H9 (cell line): Measurements from ENCODE around the gene NCS1. TPM values are rescaled to one million over a fixed set of nuclear protein-coding genes. Genes with fewer than 3 reads are reported as not detected.

Source experiments
- DNase-seq: peaks from one replicate; pipeline ENCODE4 v3.0.0-alpha.2; 2017
- H2AFZ ChIP-seq: one replicate; pipeline ENCODE4 v1.6.1; 2013; ENCODE audit warnings: mild to moderate bottlenecking, low read length, control low read depth, moderate library complexity
- H2AK5ac ChIP-seq: 2 replicates; pipeline ENCODE4 v1.6.1; 2013; ENCODE audit warnings: low read length, control low read depth, mixed read lengths; ENCODE audit not compliant: insufficient read length
- H2BK120ac ChIP-seq: one replicate; pipeline ENCODE4 v1.6.1; 2013; ENCODE audit warnings: low read depth, mild to moderate bottlenecking, low read length, control low read depth, inconsistent platforms; ENCODE audit not compliant: poor library complexity, severe bottlenecking
- H2BK12ac ChIP-seq: 2 replicates; pipeline ENCODE4 v1.6.1; 2013; ENCODE audit warnings: low read length, control low read depth, mixed read lengths, low read depth; ENCODE audit not compliant: insufficient read length
- H2BK15ac ChIP-seq: 2 replicates; pipeline ENCODE4 v1.6.1; 2013; ENCODE audit warnings: low read depth, low read length, control low read depth
- H2BK20ac ChIP-seq: one replicate; pipeline ENCODE4 v1.6.1; 2013; ENCODE audit warnings: low read depth, mild to moderate bottlenecking, low read length, control low read depth, inconsistent platforms; ENCODE audit not compliant: poor library complexity, severe bottlenecking
- H2BK5ac ChIP-seq: 2 replicates; pipeline ENCODE4 v1.6.1; 2013; ENCODE audit warnings: low read length, control low read depth, mixed read lengths; ENCODE audit not compliant: insufficient read length
- H3K14ac ChIP-seq: 2 replicates; pipeline ENCODE4 v1.6.1; 2013; ENCODE audit warnings: low read length, control low read depth; ENCODE audit not compliant: insufficient read depth
- H3K18ac ChIP-seq: 2 replicates; pipeline ENCODE4 v1.6.1; 2013; ENCODE audit warnings: low read depth, mild to moderate bottlenecking, mixed read lengths, low read length, control low read depth; ENCODE audit not compliant: insufficient read length
- H3K23ac ChIP-seq: 2 replicates; pipeline ENCODE4 v1.6.1; 2013; ENCODE audit warnings: low read length, control low read depth, mixed read lengths, low read depth; ENCODE audit not compliant: insufficient read length
- H3K23me2 ChIP-seq: 2 replicates; pipeline ENCODE4 v1.6.1; 2013; ENCODE audit warnings: low read depth, mild to moderate bottlenecking, mixed read lengths, low read length, control low read depth; ENCODE audit not compliant: insufficient read length, poor library complexity, severe bottlenecking
- H3K27ac ChIP-seq: 2 replicates; pipeline ENCODE4 v1.5.1; 2013; ENCODE audit warnings: low read length, control low read depth, mixed read lengths, low read depth; ENCODE audit not compliant: insufficient read length
- H3K27me3 ChIP-seq: 2 replicates; pipeline ENCODE4 v1.6.1; 2013; ENCODE audit warnings: low read length, control low read depth, inconsistent platforms; ENCODE audit not compliant: insufficient read depth
- H3K4ac ChIP-seq: 2 replicates; pipeline ENCODE4 v1.6.1; 2013; ENCODE audit warnings: low read depth, mild to moderate bottlenecking, control low read depth, inconsistent platforms, low read length, moderate library complexity
- H3K4me1 ChIP-seq: 2 replicates; pipeline ENCODE4 v1.6.1; 2013; ENCODE audit warnings: low read length, control low read depth, inconsistent platforms; ENCODE audit not compliant: insufficient read depth
- H3K4me2 ChIP-seq: 2 replicates; pipeline ENCODE4 v1.6.1; 2013; ENCODE audit warnings: low read length, control low read depth, mixed read lengths; ENCODE audit not compliant: insufficient read length, insufficient read depth
- H3K56ac ChIP-seq: 2 replicates; pipeline ENCODE4 v1.6.1; 2013; ENCODE audit warnings: low read depth, mild to moderate bottlenecking, mixed read lengths, low read length, control low read depth; ENCODE audit not compliant: insufficient read length
- H3K79me1 ChIP-seq: 2 replicates; pipeline ENCODE4 v1.6.1; 2013; ENCODE audit warnings: low read depth, mild to moderate bottlenecking, moderate library complexity, low read length, control low read depth, inconsistent platforms; ENCODE audit not compliant: insufficient read depth, poor library complexity, severe bottlenecking
- H3K79me2 ChIP-seq: 2 replicates; pipeline ENCODE4 v1.6.1; 2013; ENCODE audit warnings: low read length, control low read depth, inconsistent platforms; ENCODE audit not compliant: insufficient read depth
- H3K9ac ChIP-seq: 2 replicates; pipeline ENCODE4 v1.6.1; 2013; ENCODE audit warnings: low read length, control low read depth, mixed read lengths; ENCODE audit not compliant: insufficient read length; ENCODE audit errors: extremely low read depth
- H3K9me3 ChIP-seq: one replicate; pipeline ENCODE4 v1.6.1; 2013; ENCODE audit warnings: low read depth, low read length, inconsistent platforms; ENCODE audit not compliant: control insufficient read depth
- H3T11ph ChIP-seq: one replicate; pipeline ENCODE4 v1.6.1; 2013; ENCODE audit warnings: mild to moderate bottlenecking, low read length, control low read depth, inconsistent platforms
- H4K20me1 ChIP-seq: one replicate; pipeline ENCODE4 v1.6.1; 2013; ENCODE audit not compliant: control insufficient read depth, insufficient read length, insufficient read depth
- H4K5ac ChIP-seq: 2 replicates; pipeline ENCODE4 v1.6.1; 2013; ENCODE audit warnings: low read depth, mild to moderate bottlenecking, mixed read lengths, low read length, control low read depth; ENCODE audit not compliant: insufficient read length
- H4K8ac ChIP-seq: replicated peaks from 2 replicates; pipeline ENCODE4 v1.6.1; 2013; ENCODE audit warnings: low read length, control low read depth, mixed read lengths, low read depth; ENCODE audit not compliant: insufficient read length
- H4K91ac ChIP-seq: 2 replicates; pipeline ENCODE4 v1.6.1; 2013; ENCODE audit warnings: low read depth, mild to moderate bottlenecking, moderate library complexity, mixed read lengths, low read length, control low read depth; ENCODE audit not compliant: insufficient read length
- H3K27ac Mint-ChIP-seq, 3 experiments: 2 replicates in 2 of 3; 3 replicates in 1 of 3; pipeline ENCODE4 v1.8.0; 2020 to 2021; ENCODE audit warnings: mixed read lengths in 3 of 3, mild to moderate bottlenecking in 1 of 3, moderate library complexity in 1 of 3
- H3K27me3 Mint-ChIP-seq: 2 replicates; pipeline ENCODE4 v1.8.0; 2021; ENCODE audit warnings: low read depth, mild to moderate bottlenecking, moderate library complexity, mixed read lengths
- H3K36me3 Mint-ChIP-seq, 3 experiments: 2 replicates in 2 of 3; 3 replicates in 1 of 3; pipeline ENCODE4 v1.8.0; 2020 to 2021; ENCODE audit warnings: low read depth in 3 of 3, mixed read lengths in 3 of 3; ENCODE audit not compliant: insufficient read depth in 1 of 3
- H3K4me1 Mint-ChIP-seq, 2 experiments: 2 replicates each; pipeline ENCODE4 v1.8.0; 2020; ENCODE audit warnings: mixed read lengths in 2 of 2
- H3K4me3 Mint-ChIP-seq, 2 experiments: 2 replicates in 1 of 2; 3 replicates in 1 of 2; pipeline ENCODE4 v1.8.0; 2020 to 2021; ENCODE audit warnings: mild to moderate bottlenecking in 2 of 2, mixed read lengths in 2 of 2, moderate library complexity in 1 of 2
- H3K9me3 Mint-ChIP-seq, 2 experiments: 2 replicates in 1 of 2; 3 replicates in 1 of 2; pipeline ENCODE4 v1.8.0; 2020; ENCODE audit warnings: mild to moderate bottlenecking in 2 of 2, mixed read lengths in 2 of 2, moderate library complexity in 1 of 2
- CTCF ChIP-seq: fragments of 200-600 bp; sonication (generic); conservative IDR thresholded peaks from 3 replicates; pipeline ENCODE4 v1.8.0; 2021; ENCODE audit warnings: antibody characterized with exemption, mild to moderate bottlenecking
- WGBS: extraction: QIAGEN DNeasy Blood & Tissue Kit; methylation state at CpG from one replicate; pipeline ENCODE4 v1.1.7; 2013; ENCODE audit warnings: missing lambda C conversion rate, low lambda C conversion rate, mixed read lengths; ENCODE audit not compliant: insufficient read length; ENCODE audit errors: extremely low coverage; 5-methylcytosine and 5-hydroxymethylcytosine counted together
- total RNA-seq: library from RNA; stranded (reverse); gene quantifications from 2 replicates; pipeline ENCODE4 v1.2.1, GENCODE V29; 2021

Gene NCS1
- total RNA-seq, 1 experiment from 2014 or later = 38.1 TPM

- WGBS = no CpG with 5 or more reads among the region's 6 CpGs
- Histone ChIP-seq H3K4ac (no peak overlapping the region), H3K79me2 (no peaks in the 10 kb centered on the region; the same call in 1 of the 2 replicates), H4K5ac (no peak overlapping the region), H3K18ac (no peak overlapping the region), H3K27ac (no peak overlapping the region), H3K14ac (no peak overlapping the region), H2AK5ac (no peak overlapping the region), H2AFZ (no peak overlapping the region), H3K9ac (no peak overlapping the region), H3K79me1 (no peaks in the 10 kb centered on the region), H3K4me2 (no peak overlapping the region), H3T11ph (no peak overlapping the region), H4K20me1 (no peaks in the 10 kb centered on the region), H3K27me3 (no peaks in the 10 kb centered on the region), H2BK5ac (no peak overlapping the region), H2BK20ac (no peak overlapping the region), H2BK15ac (no peak overlapping the region), H3K9me3 (no peaks in the 10 kb centered on the region), H4K91ac (no peak overlapping the region), H3K23me2 (no peaks in the 10 kb centered on the region), H3K23ac (no peak overlapping the region), H3K4me1 (peaks cover 3% of the 10 kb centered on the region; the same call in 1 of the 2 replicates), H2BK12ac (no peak overlapping the region), H3K56ac (no peak overlapping the region), H4K8ac (no peak overlapping the region), H2BK120ac (no peak overlapping the region)
- no peaks in the 10 kb centered on the region for H3K9me3 Mint-ChIP-seq
- peak overlapping the region; percentile 85 to 94 (median 86); a peak in 6 of 7 replicates for H3K27ac Mint-ChIP-seq
- H3K4me1 Mint-ChIP-seq = peaks cover 34 to 48% of the 10 kb centered on the region in 2 experiments
- H3K27me3 Mint-ChIP-seq = no peaks in the 10 kb centered on the region
- H3K4me3 Mint-ChIP-seq = no peak overlapping the region
- no peaks in the 10 kb centered on the region for H3K36me3 Mint-ChIP-seq
- DNase-seq = no peak
- TF ChIP-seq CTCF = no peak
These were observed 13.8 kb downstream of the NCS1 start for GRCh38 chr9:130186051-130186450.
